Lower leg skin (tissue), 3 donors: ENCODE measurements around the gene NBEA.
"Not testable (repeated sequence)": the region's sequence is repeated elsewhere in the genome, so short reads cannot be mapped to it uniquely, and the experiment has no call there.

Experiments used
- POLR2A ChIP-seq, 2 donors: fragments of 450-650 bp; IDR thresholded peaks; one replicate each; pipeline ENCODE4 v1.6.1; 2016 to 2017; ENCODE audit warnings: antibody characterized with exemption in 2 of 2, mild to moderate bottlenecking in 1 of 2, moderate library complexity in 1 of 2
- TF ChIP-seq, protein P1 (sequence below), 3 donors: fragments of 450-650 bp; IDR thresholded peaks; one replicate each; pipeline ENCODE4 v1.5.1; 2016; ENCODE audit warnings: antibody characterized with exemption in 3 of 3, mild to moderate bottlenecking in 3 of 3, moderate library complexity in 2 of 3

GRCh38 chr13:35003734-35004133 lies 61.7 kb downstream of the NBEA start:
- TF ChIP-seq, protein P1, sequence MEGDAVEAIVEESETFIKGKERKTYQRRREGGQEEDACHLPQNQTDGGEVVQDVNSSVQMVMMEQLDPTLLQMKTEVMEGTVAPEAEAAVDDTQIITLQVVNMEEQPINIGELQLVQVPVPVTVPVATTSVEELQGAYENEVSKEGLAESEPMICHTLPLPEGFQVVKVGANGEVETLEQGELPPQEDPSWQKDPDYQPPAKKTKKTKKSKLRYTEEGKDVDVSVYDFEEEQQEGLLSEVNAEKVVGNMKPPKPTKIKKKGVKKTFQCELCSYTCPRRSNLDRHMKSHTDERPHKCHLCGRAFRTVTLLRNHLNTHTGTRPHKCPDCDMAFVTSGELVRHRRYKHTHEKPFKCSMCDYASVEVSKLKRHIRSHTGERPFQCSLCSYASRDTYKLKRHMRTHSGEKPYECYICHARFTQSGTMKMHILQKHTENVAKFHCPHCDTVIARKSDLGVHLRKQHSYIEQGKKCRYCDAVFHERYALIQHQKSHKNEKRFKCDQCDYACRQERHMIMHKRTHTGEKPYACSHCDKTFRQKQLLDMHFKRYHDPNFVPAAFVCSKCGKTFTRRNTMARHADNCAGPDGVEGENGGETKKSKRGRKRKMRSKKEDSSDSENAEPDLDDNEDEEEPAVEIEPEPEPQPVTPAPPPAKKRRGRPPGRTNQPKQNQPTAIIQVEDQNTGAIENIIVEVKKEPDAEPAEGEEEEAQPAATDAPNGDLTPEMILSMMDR (IDR thresholded peaks at IDR 0.05), result not testable (repeated sequence)
- not testable (repeated sequence) for TF ChIP-seq POLR2A (IDR thresholded peaks at IDR 0.05)
